Trophoblast cell (in vitro differentiated cells and primary cell): ENCODE results near the gene ASB16.
A peak's percentile ranks its signal among the peaks of the same experiment; 100 is the strongest.
"Not testable (repeated sequence)": the region's sequence is repeated elsewhere in the genome, so short reads cannot be mapped to it uniquely, and the experiment has no call there.

Source experiments
- DNase-seq, 2 donors: peaks; one replicate each; pipeline ENCODE4 v3.0.0-alpha.2; 2016
- H2AFZ ChIP-seq: 2 replicates; pipeline ENCODE4 v1.6.1; 2013; ENCODE audit warnings: low read length, moderate library complexity, mild to moderate bottlenecking; ENCODE audit not compliant: insufficient read depth, poor library complexity
- H2AK5ac ChIP-seq: 2 replicates; pipeline ENCODE4 v1.6.1; 2013; ENCODE audit warnings: mild to moderate bottlenecking, low read length
- H2BK120ac ChIP-seq: 2 replicates; pipeline ENCODE4 v1.6.1; 2013; ENCODE audit warnings: low read length, mild to moderate bottlenecking, moderate library complexity; ENCODE audit not compliant: insufficient read depth, poor library complexity
- H2BK12ac ChIP-seq: 2 replicates; pipeline ENCODE4 v1.6.1; 2013; ENCODE audit warnings: mild to moderate bottlenecking, low read length, moderate library complexity
- H2BK5ac ChIP-seq: 2 replicates; pipeline ENCODE4 v1.6.1; 2013; ENCODE audit warnings: low read length, low read depth, moderate library complexity, mild to moderate bottlenecking; ENCODE audit not compliant: poor library complexity
- H3K14ac ChIP-seq: 2 replicates; pipeline ENCODE4 v1.6.1; 2013; ENCODE audit warnings: mild to moderate bottlenecking, low read length
- H3K18ac ChIP-seq: 2 replicates; pipeline ENCODE4 v1.6.1; 2013; ENCODE audit warnings: mild to moderate bottlenecking, low read length
- H3K23ac ChIP-seq: 2 replicates; pipeline ENCODE4 v1.6.1; 2013; ENCODE audit warnings: low read length
- H3K27ac ChIP-seq: 2 replicates; pipeline ENCODE4 v1.5.1; 2013; ENCODE audit warnings: low read depth, mild to moderate bottlenecking, inconsistent platforms, low read length, moderate library complexity
- H3K27me3 ChIP-seq: 2 replicates; pipeline ENCODE4 v1.6.1; 2013; ENCODE audit warnings: inconsistent platforms, mild to moderate bottlenecking, low read length, moderate library complexity; ENCODE audit not compliant: insufficient read depth
- H3K36me3 ChIP-seq, 2 experiments: 1 replicate in 1 of 2; 2 replicates in 1 of 2; pipeline ENCODE4 v1.6.1; 2013; ENCODE audit warnings: low read length in 2 of 2, mild to moderate bottlenecking in 2 of 2, moderate library complexity in 1 of 2; ENCODE audit not compliant: insufficient read depth in 2 of 2, control insufficient read depth in 1 of 2
- H3K4ac ChIP-seq: 2 replicates; pipeline ENCODE4 v1.6.1; 2013; ENCODE audit warnings: low read depth, mild to moderate bottlenecking, low read length, moderate library complexity
- H3K4me1 ChIP-seq, 2 experiments: 1 replicate in 1 of 2; 2 replicates in 1 of 2; pipeline ENCODE4 v1.6.1; 2013; ENCODE audit warnings: low read length in 2 of 2, mild to moderate bottlenecking in 2 of 2, moderate library complexity in 1 of 2; ENCODE audit not compliant: insufficient read depth in 2 of 2, control insufficient read depth in 1 of 2
- H3K4me2 ChIP-seq: 2 replicates; pipeline ENCODE4 v1.6.1; 2013; ENCODE audit warnings: inconsistent platforms, mild to moderate bottlenecking, low read length, moderate library complexity
- H3K4me3 ChIP-seq: 2 replicates; pipeline ENCODE4 v1.5.1; 2013; ENCODE audit warnings: mild to moderate bottlenecking, low read depth, low read length, inconsistent platforms
- H3K79me1 ChIP-seq: one replicate; pipeline ENCODE4 v1.6.1; 2013; ENCODE audit warnings: low read length
- H3K79me2 ChIP-seq: 2 replicates; pipeline ENCODE4 v1.6.1; 2013; ENCODE audit warnings: low read length, mild to moderate bottlenecking; ENCODE audit not compliant: control insufficient read depth, insufficient read depth, poor library complexity
- H3K9ac ChIP-seq: 2 replicates; pipeline ENCODE4 v1.6.1; 2013; ENCODE audit warnings: mild to moderate bottlenecking, low read length
- H3K9me3 ChIP-seq: 2 replicates; pipeline ENCODE4 v1.6.1; 2013; ENCODE audit warnings: low read depth, mild to moderate bottlenecking, control low read depth, inconsistent platforms, low read length; ENCODE audit not compliant: insufficient read depth
- H4K12ac ChIP-seq: 2 replicates; pipeline ENCODE4 v1.6.1; 2013; ENCODE audit warnings: low read depth, mild to moderate bottlenecking, low read length, moderate library complexity
- H4K8ac ChIP-seq: 2 replicates; pipeline ENCODE4 v1.6.1; 2013; ENCODE audit warnings: low read depth, mild to moderate bottlenecking, low read length, moderate library complexity
- H4K91ac ChIP-seq: one replicate; pipeline ENCODE4 v1.6.1; 2013; ENCODE audit warnings: low read depth, mild to moderate bottlenecking, low read length, moderate library complexity
- WGBS: extraction: QIAGEN DNeasy Blood & Tissue Kit; methylation state at CpG from one replicate; pipeline ENCODE4 v1.1.7; 2013; ENCODE audit warnings: missing lambda C conversion rate; ENCODE audit not compliant: insufficient read length, insufficient coverage; ENCODE audit errors: extremely low coverage; 5-methylcytosine and 5-hydroxymethylcytosine counted together

Gene ASB16

DNA sequence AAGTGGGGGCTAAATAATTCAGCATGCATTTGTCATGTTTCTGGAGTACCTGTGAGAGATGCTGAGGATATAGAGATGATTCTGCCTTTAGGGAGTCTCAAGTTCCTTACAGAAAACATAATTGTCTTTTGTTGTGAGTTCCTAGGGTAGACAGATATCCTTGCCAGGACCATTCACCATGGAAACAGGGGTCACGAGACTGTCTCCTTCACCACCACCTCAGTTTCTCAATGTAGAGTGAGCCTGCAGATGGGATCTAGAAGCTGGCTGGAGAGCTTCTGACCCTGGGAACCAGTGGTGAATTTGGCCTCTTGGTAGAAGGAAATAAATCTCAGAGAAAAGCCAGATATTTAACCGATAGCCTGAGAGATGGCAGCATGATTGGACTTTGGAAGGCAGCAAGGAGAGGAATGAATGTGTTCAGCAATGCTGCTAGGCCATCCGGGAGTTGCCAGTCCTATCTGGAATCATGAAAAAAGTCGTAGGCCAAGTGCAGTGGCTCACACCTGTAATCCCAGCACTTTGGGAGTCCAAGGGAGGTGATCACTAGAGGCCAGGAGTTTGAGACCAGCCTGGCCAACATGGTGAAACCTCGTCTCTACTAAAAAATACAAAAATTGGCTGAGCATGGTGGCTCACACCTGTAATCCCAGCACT, 39.7 kb upstream of the ASB16 start:
- H3K4ac ChIP-seq, result no peak overlapping the region
- H3K23ac ChIP-seq, result no peak overlapping the region
- no peak overlapping the region for H2BK12ac ChIP-seq
- DNase-seq, result no peak
- no peak overlapping the region for H3K27ac ChIP-seq
- H3K79me1 ChIP-seq, result no peaks in the 10 kb centered on the region
- H3K9me3 ChIP-seq, result no peaks in the 10 kb centered on the region
- WGBS, result no CpG with 5 or more reads among the region's 5 CpGs
- H3K27me3 ChIP-seq, result no peaks in the 10 kb centered on the region
- no peak overlapping the region for H4K8ac ChIP-seq
- no peak overlapping the region for H2AFZ ChIP-seq
- H4K12ac ChIP-seq, result no peak overlapping the region
- no peak overlapping the region for H3K18ac ChIP-seq
- no peaks in the 10 kb centered on the region for H3K36me3 ChIP-seq
- no peak overlapping the region for H2BK120ac ChIP-seq
- H2AK5ac ChIP-seq, result no peak overlapping the region
- H2BK5ac ChIP-seq, result no peak overlapping the region
- H3K4me1 ChIP-seq, result no peaks in the 10 kb centered on the region
- no peak overlapping the region for H3K4me3 ChIP-seq
- no peak overlapping the region for H3K9ac ChIP-seq
- H4K91ac ChIP-seq, result no peak overlapping the region
- H3K4me2 ChIP-seq, result no peak overlapping the region
- H3K79me2 ChIP-seq, result no peaks in the 10 kb centered on the region
- H3K14ac ChIP-seq, result no peak overlapping the region

DNA sequence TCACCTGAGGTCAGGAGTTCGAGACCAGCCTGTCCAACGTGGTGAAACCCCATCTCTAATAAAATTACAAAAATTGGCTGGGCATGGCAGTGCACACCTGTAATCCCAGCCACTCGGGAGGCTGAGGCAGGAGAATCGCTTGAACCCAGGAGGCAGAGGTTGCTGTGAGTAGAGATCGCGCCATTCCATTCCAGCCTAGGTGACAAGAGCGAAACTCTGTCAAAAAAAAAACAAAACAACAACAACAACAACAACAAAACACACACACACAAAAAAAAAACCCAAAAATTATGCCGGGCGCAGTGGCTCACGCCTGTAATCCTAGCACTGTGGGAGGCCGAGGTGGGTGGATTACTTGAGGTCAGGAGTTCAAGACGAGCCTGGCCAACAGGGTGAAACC, 39.1 kb upstream of the ASB16 start:
- H3K79me2 ChIP-seq, H2BK12ac ChIP-seq, H4K8ac ChIP-seq, H3K79me1 ChIP-seq, H3K18ac ChIP-seq, H2BK5ac ChIP-seq, H3K4me2 ChIP-seq, H3K14ac ChIP-seq, DNase-seq, H4K91ac ChIP-seq, H3K9ac ChIP-seq, H3K4me3 ChIP-seq, H4K12ac ChIP-seq, H2AK5ac ChIP-seq, H3K36me3 ChIP-seq, H3K27ac ChIP-seq, H3K4me1 ChIP-seq, H3K9me3 ChIP-seq, H3K23ac ChIP-seq, H3K4ac ChIP-seq, H2BK120ac ChIP-seq, H2AFZ ChIP-seq, H3K27me3 ChIP-seq: not testable (repeated sequence)
- WGBS, result no CpG with 5 or more reads among the region's 12 CpGs

GRCh38 chr17:44132275-44132821, 38.2 kb upstream of the ASB16 start:
- no peak overlapping the region for H4K8ac ChIP-seq
- H3K9me3 ChIP-seq, result no peaks in the 10 kb centered on the region
- H2BK5ac ChIP-seq, result no peak overlapping the region
- H3K4me2 ChIP-seq, result no peak overlapping the region
- no peak overlapping the region for H3K9ac ChIP-seq
- no peaks in the 10 kb centered on the region for H3K36me3 ChIP-seq
- H3K14ac ChIP-seq, result no peak overlapping the region
- no peak overlapping the region for H3K4me3 ChIP-seq
- H3K4ac ChIP-seq, result no peak overlapping the region
- H3K4me1 ChIP-seq, result no peaks in the 10 kb centered on the region
- no peak overlapping the region for H2AFZ ChIP-seq
- H4K91ac ChIP-seq, result no peak overlapping the region
- H3K23ac ChIP-seq, result no peak overlapping the region
- DNase-seq, result peak; percentile 89 to 93
- H3K27me3 ChIP-seq, result no peaks in the 10 kb centered on the region
- H3K27ac ChIP-seq, result no peak overlapping the region
- H3K18ac ChIP-seq, result no peak overlapping the region
- H3K79me2 ChIP-seq, result no peaks in the 10 kb centered on the region
- no peak overlapping the region for H2AK5ac ChIP-seq
- no peak overlapping the region for H2BK12ac ChIP-seq
- H4K12ac ChIP-seq, result no peak overlapping the region
- H3K79me1 ChIP-seq, result no peaks in the 10 kb centered on the region
- no peak overlapping the region for H2BK120ac ChIP-seq

GRCh38 chr17:44133918-44134476, 36.5 kb upstream of the ASB16 start:
- H4K8ac ChIP-seq, result no peak overlapping the region
- no peak overlapping the region for H2AFZ ChIP-seq
- no peak overlapping the region for H3K4ac ChIP-seq
- no peaks in the 10 kb centered on the region for H3K27me3 ChIP-seq
- no peak for DNase-seq
- H3K4me3 ChIP-seq, result no peak overlapping the region
- H3K27ac ChIP-seq, result no peak overlapping the region
- H2BK120ac ChIP-seq, result no peak overlapping the region
- H3K14ac ChIP-seq, result no peak overlapping the region
- H3K79me1 ChIP-seq, result peaks cover 3% of the 10 kb centered on the region
- H3K4me1 ChIP-seq, result peaks cover 8 to 9% of the 10 kb centered on the region in 2 experiments
- WGBS, result no CpG with 5 or more reads among the region's 4 CpGs
- H3K36me3 ChIP-seq, result no peaks in the 10 kb centered on the region
- no peak overlapping the region for H4K91ac ChIP-seq
- no peaks in the 10 kb centered on the region for H3K9me3 ChIP-seq
- H3K23ac ChIP-seq, result no peak overlapping the region
- no peak overlapping the region for H2BK5ac ChIP-seq
- H2BK12ac ChIP-seq, result no peak overlapping the region
- H3K79me2 ChIP-seq, result no peaks in the 10 kb centered on the region
- no peak overlapping the region for H4K12ac ChIP-seq
- no peak overlapping the region for H3K4me2 ChIP-seq
- H3K18ac ChIP-seq, result no peak overlapping the region
- H2AK5ac ChIP-seq, result no peak overlapping the region
- no peak overlapping the region for H3K9ac ChIP-seq
